ENCODE data around the gene LIMS2.

LIMS2 gene

DNA sequence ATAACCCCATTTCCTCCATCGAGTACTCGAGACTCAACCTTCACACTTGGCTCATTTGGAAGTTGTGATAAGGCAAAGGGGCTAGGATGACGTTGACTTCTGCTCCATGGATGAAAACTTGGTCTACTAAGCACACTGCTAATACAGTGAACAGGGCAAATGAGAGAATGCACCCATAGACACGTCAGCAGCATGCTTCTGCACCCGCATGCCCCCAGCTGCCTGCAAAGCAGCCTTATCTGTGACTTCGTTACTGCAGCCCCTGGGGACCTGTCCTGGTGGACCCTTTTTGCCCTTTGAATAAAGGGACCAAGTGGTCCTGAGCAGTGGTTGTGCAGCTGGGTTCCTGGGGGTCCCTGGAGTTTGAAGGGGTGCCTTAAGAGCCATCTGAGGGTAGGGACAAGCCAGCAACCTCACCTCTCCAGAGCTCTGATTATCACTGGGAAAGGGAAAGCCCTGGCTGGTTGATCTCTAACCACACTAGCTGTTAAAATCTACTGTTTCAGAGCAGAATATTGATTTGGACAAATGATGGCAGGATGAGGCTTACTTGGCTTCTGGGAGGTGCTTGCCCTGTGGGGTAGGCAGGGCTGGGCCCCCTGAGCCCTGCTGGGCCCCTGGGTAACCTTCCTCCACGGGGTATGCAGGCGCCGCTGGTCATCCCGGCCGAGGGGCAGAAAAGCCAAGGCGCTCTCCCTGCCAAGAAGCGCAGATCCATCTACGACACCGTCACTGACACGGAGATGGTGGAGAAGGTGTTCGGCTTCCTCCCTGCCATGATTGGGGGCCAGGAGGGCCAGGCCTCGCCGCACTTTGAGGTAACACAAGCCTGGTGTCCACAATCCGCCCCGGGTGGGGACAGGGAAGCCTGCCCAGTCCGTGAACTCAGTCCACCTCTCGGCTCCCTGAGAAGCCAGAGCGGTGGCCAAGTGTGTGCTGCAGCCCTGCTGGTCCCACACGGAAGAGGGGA, 67.0 kb downstream of the LIMS2 start:
- TF ChIP-seq GATA3 (IDR thresholded peaks at IDR 0.05; ENCODE audit: low read depth, low read length) (no peak), GATA2 (IDR thresholded peaks at IDR 0.05; ENCODE audit: low read depth, low read length) (no peak)

DNA sequence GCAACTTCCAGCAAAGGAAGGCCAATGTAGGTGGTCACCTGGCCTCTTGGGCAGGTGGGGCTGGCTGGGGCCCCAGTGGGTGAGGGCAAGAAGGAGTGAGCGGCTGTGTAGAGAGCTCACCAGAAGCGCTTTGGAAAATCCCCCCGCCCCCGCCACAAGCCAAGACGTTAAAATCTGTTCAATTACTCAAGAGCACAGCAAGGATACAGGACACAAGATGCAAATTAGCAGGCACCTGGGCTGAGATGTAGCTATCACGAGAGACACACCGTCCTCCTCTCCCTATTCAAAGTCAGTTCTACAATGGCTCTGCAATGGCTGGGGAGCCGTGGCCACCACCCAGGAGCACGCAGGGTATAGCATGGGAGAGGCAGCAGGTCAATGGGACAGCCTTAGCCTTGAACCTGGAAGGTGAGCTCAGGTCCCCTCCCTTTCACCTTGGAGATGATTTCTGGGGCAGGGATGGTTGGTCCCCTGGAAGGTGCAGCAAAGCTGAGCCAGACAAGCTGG, 67.9 kb downstream of the LIMS2 start:
- no peak for TF ChIP-seq GATA3 (IDR thresholded peaks at IDR 0.05; ENCODE audit: low read depth, low read length)
- TF ChIP-seq GATA2 (IDR thresholded peaks at IDR 0.05; ENCODE audit: low read depth, low read length), result no peak

DNA sequence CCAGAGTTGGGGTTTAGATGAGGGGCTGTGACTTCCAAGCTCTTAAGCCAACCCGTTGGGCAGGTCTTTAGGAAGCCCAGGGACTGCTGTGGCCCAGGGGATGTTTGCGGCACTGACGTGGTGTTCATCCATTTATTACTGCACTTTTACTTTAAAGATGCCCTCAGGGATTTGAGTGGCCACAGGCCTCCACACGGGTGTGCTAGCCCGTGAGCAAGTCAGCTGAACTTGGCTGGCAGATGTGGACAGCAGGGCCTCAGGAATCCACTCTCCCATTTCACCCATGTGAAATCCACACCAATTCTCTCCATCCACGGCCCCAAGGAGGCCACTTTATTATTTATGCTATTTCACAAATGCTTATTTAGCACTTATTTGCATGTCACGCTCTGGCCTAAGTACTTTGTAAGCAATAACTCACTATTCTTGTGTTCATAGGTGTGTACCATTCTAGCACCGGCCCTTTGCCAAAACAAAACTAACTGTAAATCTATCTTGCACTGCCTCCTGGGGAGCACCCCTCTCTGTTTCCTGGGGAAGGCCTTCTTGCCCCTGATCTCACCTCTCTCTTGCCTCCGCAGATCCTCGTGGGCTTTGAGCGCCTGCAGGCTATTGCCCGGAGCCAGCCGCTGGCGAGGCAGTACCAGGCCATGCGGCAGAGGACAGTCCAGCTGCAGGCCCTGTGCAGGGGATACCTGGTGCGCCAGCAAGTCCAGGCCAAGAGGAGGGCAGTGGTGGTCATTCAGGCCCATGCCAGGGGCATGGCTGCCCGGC, 68.5 kb downstream of the LIMS2 start:
- no peak for TF ChIP-seq GATA2 (IDR thresholded peaks at IDR 0.05; ENCODE audit: low read depth, low read length)
- no peak for TF ChIP-seq GATA3 (IDR thresholded peaks at IDR 0.05; ENCODE audit: low read depth, low read length)

DNA sequence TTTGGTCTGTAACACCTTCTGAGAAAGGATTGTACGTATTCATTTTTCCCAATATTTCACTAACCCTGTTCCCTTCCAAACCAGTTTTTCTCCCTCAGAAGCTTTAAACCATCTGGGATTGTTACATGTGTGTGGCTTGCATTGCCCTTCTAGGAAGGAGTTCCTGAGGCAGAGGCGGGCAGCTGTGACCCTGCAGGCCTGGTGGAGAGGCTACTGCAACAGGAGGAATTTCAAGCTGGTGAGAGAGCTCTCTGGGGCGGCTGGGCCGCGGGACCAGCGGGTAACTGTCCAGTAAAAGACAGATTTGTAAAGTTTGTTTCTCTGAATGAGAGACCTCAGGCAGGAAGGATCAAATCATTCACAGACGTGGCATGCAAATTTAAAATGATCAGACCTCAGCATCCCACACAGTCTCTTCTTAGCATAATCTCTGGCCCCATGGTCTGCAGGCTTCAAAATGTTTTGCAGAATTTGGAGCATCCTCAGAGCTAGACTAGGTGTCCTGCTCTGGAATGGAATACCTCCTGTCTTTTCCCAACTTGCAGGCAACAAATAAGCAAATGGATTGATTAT, 69.6 kb downstream of the LIMS2 start:
- TF ChIP-seq GATA2 (IDR thresholded peaks at IDR 0.05; ENCODE audit: low read depth, low read length), result no peak
- TF ChIP-seq GATA3 (IDR thresholded peaks at IDR 0.05; ENCODE audit: low read depth, low read length), result no peak

DNA sequence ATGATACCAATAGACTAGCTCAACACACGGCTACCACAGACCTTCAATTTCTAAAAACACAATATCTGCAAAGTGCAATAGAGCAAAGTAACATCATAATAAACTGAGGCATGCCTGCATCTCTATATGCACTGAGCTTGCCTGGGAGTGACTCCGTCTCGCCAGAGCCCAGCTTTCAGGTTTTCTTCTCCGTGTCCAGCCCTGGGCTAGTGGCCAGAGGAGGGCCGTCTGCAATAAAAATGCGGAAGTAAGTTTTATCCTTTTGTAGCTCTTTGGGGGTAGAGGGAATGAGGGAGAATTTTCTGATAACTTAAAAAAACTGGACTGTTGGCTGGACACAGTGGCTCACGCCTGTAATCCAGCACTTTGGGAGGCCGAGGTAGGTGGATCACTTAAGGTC, 70.3 kb downstream of the LIMS2 start:
- TF ChIP-seq GATA2 (IDR thresholded peaks at IDR 0.05; ENCODE audit: low read depth, low read length), result no peak
- TF ChIP-seq GATA3 (IDR thresholded peaks at IDR 0.05; ENCODE audit: low read depth, low read length), result no peak

DNA sequence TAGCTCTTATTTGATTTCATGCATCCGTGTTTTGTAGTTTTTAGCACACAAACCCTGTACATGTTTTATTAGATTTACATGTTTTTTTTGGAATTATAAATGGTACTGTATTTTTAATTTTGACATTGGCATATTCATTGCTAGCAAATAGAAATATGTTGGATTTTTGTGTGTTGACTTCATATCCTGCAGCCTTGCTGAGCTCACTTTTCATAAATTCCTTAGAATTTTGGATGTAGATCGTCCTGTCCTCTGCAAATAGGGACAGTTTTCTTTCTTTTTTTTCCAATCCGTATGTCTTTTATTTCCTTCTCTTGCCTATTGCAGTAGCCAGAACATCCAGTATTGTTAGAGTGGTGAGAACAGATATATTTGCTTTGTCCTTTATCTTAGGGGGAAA, 76.1 kb downstream of the LIMS2 start:
- TF ChIP-seq GATA2 (IDR thresholded peaks at IDR 0.05; ENCODE audit: low read depth, low read length), result no peak
- no peak for TF ChIP-seq GATA3 (IDR thresholded peaks at IDR 0.05; ENCODE audit: low read depth, low read length)

DNA sequence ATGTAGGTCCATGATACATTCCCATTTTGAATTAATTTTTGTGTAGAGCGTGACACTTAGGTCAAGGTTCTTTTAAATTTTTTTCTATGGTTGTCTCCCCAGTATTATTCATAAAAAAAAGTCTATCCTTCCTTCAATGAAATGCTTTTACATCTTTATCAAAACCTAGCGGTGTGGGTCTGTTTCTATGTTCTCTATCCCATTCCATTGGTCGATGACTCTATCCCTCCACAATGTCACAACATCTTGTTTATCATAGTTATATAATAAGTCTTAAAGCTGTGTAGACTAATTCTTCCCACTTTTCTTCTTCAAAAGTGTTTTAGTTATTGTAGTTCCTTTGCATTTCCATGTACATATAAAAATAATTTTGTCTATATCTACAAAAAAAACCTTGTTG, 76.6 kb downstream of the LIMS2 start:
- TF ChIP-seq GATA2 (IDR thresholded peaks at IDR 0.05; ENCODE audit: low read depth, low read length) (no peak), GATA3 (IDR thresholded peaks at IDR 0.05; ENCODE audit: low read depth, low read length) (no peak)

DNA sequence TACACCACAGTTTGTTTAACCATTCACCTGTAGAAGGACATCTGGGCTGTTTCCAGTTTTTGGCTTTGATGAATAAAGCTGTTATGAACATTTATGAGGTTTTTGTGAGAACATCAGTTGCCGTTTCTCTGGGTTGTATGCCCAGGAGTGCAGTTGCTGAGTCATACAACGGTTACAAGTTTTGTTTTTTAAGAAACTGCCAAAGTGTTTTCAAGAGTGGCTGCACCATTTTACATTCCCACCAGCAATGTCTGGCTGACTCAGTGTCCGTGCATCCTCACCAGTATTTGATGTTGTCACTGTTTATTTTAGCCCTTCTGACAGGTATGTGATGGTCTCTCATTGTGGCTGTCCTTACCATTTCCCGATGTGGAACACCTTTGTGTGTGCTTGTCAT, 77.3 kb downstream of the LIMS2 start:
- TF ChIP-seq GATA2 (IDR thresholded peaks at IDR 0.05; ENCODE audit: low read depth, low read length) (no peak), GATA3 (IDR thresholded peaks at IDR 0.05; ENCODE audit: low read depth, low read length) (no peak)

DNA sequence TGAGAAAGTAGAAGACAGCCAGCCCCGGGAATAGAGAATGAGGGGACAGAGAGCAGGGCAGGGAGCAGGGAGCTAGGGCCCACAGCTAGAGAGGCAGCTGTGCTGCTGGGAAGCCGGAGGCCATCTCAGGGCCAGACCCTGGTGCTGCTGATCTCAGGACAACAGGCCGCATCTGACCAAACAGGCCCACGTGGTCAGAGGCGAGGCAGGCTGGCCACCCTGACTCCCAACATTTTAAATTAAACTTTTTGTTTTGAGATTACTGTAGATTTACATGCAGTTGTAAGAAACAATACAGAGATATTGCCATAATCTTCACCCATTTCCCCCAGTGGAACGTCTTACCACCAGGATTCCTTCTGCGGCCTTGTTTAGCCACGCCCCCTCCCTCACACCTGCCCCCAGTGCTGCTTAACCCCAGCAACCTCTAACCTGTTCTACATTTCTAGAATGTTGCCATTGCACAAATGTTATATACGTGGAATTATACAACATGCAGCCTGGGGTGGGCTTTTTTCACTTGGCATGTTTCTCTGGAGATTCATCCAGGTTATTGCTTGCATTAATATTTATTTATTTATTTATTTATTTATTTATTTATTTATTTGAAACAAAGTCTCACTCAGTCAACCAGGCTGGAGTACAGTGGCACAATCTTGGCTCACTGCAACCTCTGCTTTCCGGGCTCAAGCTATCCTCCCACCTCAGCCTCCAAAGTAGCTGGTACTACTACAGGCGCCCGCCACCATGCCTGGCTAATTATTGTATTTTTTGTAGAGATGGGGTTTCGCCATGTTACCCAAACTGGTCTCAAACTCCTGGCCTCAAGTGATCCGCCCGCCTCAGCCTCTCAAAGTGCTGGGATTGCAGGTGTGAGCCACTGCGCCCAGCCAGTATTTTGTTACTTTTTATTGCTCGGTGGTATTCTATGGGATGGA, 78.0 kb downstream of the LIMS2 start:
- TF ChIP-seq GATA3 (IDR thresholded peaks at IDR 0.05; ENCODE audit: low read depth, low read length) (no peak), GATA2 (IDR thresholded peaks at IDR 0.05; ENCODE audit: low read depth, low read length) (no peak)

DNA sequence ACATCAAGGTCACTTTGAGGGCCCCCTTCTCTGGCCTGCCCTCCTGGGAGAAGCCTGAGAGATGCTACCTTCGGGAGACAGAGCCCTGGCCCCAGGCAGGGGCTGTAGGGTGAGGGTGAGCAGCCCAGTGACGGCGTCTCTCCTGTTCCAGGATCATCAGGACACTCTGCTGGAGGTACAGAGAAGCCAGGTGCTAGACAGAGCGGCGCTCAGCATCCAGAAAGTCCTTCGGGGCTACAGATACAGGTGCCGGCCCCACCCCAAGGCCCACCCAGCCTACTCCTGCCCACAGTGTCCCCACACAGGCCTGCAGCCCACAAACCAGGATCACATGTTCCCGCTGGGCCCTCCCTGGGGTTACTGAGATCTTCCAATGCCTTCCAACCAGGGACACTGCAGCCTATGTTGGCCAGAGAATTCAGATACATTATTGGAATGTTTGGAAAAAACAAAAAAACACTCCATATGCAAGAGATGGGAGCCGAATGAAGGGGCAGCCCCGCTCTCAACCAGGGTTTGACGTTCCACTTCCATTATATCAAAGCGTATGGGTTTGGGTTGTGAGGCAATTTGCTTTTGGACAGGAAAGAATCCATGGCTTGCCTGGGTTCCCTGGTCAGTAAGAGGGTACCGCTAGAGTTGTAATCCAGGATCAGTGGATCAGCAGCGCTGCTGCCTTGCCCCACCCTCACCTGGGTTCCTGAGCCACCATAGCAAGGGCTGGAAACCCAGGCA, 78.9 kb downstream of the LIMS2 start:
- TF ChIP-seq GATA3 (IDR thresholded peaks at IDR 0.05; ENCODE audit: low read depth, low read length) (no peak), GATA2 (IDR thresholded peaks at IDR 0.05; ENCODE audit: low read depth, low read length) (no peak)

DNA sequence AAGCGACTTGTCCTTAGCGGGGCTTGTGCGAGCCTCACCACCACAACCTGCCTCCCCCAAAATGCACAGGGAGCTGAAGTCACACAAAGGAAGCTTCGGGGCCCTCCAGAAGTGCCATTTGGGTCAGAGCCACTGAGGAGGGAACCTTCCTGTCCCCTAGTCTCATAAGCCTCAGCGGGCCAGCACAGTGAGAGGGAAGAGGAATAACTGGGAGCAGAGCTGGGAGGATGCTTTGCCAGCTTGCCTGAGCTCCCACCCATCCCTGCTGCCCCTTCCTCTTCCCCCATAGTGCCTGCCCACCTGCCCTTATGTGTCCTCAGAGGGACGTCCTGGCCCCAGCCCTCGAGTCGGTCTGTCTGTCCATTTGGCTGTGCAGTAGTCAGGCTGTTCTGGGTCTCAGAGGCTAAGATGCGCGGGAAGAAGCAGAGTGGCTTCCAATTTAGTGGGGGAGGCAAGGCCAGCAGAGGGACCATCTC, 81.2 kb downstream of the LIMS2 start:
- TF ChIP-seq GATA3 (IDR thresholded peaks at IDR 0.05; ENCODE audit: low read depth, low read length), result no peak
- no peak for TF ChIP-seq GATA2 (IDR thresholded peaks at IDR 0.05; ENCODE audit: low read depth, low read length)

All from SH-SY5Y (cell line).